Mesenchymal stem cell (in vitro differentiated cells and primary cell): ENCODE measurements around the gene DHRSX.

ENCODE experiments used
- DNase-seq: peaks from one replicate; pipeline ENCODE4 v3.0.0-alpha.2; 2013
- H2AFZ ChIP-seq: one replicate; pipeline ENCODE4 v1.6.1; 2013; ENCODE audit warnings: low read depth, mild to moderate bottlenecking, control low read depth, inconsistent platforms, low read length, moderate library complexity
- H2AK5ac ChIP-seq: 2 replicates; pipeline ENCODE4 v1.6.1; 2013; ENCODE audit warnings: low read length, moderate library complexity, mild to moderate bottlenecking, inconsistent platforms; ENCODE audit not compliant: severe bottlenecking
- H2BK120ac ChIP-seq: one replicate; pipeline ENCODE4 v1.6.1; 2013; ENCODE audit warnings: low read depth, mild to moderate bottlenecking, inconsistent platforms, low read length, moderate library complexity
- H2BK12ac ChIP-seq, 2 experiments: one replicate each; pipeline ENCODE4 v1.6.1; 2013; ENCODE audit warnings: inconsistent platforms in 2 of 2, low read length in 2 of 2, mild to moderate bottlenecking in 2 of 2, moderate library complexity in 2 of 2, control low read depth in 1 of 2
- H2BK15ac ChIP-seq: one replicate; pipeline ENCODE4 v1.6.1; 2013; ENCODE audit warnings: mild to moderate bottlenecking, low read depth, inconsistent platforms; ENCODE audit not compliant: poor library complexity, severe bottlenecking
- H2BK5ac ChIP-seq: 2 replicates; pipeline ENCODE4 v1.6.1; 2013; ENCODE audit warnings: low read depth, mild to moderate bottlenecking, low read length, control low read depth, inconsistent platforms; ENCODE audit not compliant: poor library complexity, severe bottlenecking
- H3K14ac ChIP-seq, 2 experiments: one replicate each; pipeline ENCODE4 v1.6.1; 2013; ENCODE audit warnings: inconsistent platforms in 2 of 2, low read length in 2 of 2, control low read depth in 1 of 2, mild to moderate bottlenecking in 1 of 2, moderate library complexity in 1 of 2
- H3K18ac ChIP-seq, 2 experiments: one replicate each; pipeline ENCODE4 v1.6.1; 2013; ENCODE audit warnings: inconsistent platforms in 2 of 2, low read length in 2 of 2, control low read depth in 1 of 2, low read depth in 1 of 2, mild to moderate bottlenecking in 1 of 2
- H3K23ac ChIP-seq, 2 experiments: one replicate each; pipeline ENCODE4 v1.6.1; 2013; ENCODE audit warnings: inconsistent platforms in 2 of 2, low read length in 2 of 2, mild to moderate bottlenecking in 2 of 2, moderate library complexity in 2 of 2, control low read depth in 1 of 2
- H3K27ac ChIP-seq: 2 replicates; pipeline ENCODE4 v1.5.1; 2013; ENCODE audit warnings: mild to moderate bottlenecking, moderate library complexity, low read length, control low read depth, inconsistent platforms; ENCODE audit not compliant: poor library complexity, severe bottlenecking
- H3K27me3 ChIP-seq, 2 experiments: 2 replicates each; pipeline versions ENCODE4 v1.6.1 to v1.7.0; 2013; ENCODE audit warnings: low read length in 2 of 2, mild to moderate bottlenecking in 2 of 2, moderate library complexity in 2 of 2, control low read depth in 1 of 2, inconsistent platforms in 1 of 2; ENCODE audit not compliant: control insufficient read depth in 1 of 2, insufficient read depth in 1 of 2
- H3K36me3 ChIP-seq, 2 experiments: 2 replicates each; pipeline versions ENCODE4 v1.6.1 to v1.7.0; 2013; ENCODE audit warnings: low read length in 2 of 2, control low read depth in 1 of 2, inconsistent platforms in 1 of 2, low read depth in 1 of 2, mild to moderate bottlenecking in 1 of 2; ENCODE audit not compliant: insufficient read depth in 2 of 2, control insufficient read depth in 1 of 2
- H3K4ac ChIP-seq, 2 experiments: one replicate each; pipeline ENCODE4 v1.6.1; 2013; ENCODE audit warnings: inconsistent platforms in 2 of 2, low read length in 2 of 2, mild to moderate bottlenecking in 2 of 2, moderate library complexity in 2 of 2, control low read depth in 1 of 2, low read depth in 1 of 2
- H3K4me1 ChIP-seq: 2 replicates; pipeline ENCODE4 v1.6.1; 2013; ENCODE audit warnings: low read depth, low read length, control low read depth; ENCODE audit not compliant: control insufficient read depth, insufficient read depth
- H3K4me2 ChIP-seq: 2 replicates; pipeline ENCODE4 v1.6.1; 2013; ENCODE audit warnings: low read length, mild to moderate bottlenecking, inconsistent platforms; ENCODE audit not compliant: poor library complexity, severe bottlenecking
- H3K4me3 ChIP-seq, 2 experiments: 2 replicates each; pipeline versions ENCODE4 v1.5.1 to v1.7.0; 2013; ENCODE audit warnings: low read length in 2 of 2, mild to moderate bottlenecking in 2 of 2, control low read depth in 1 of 2, low read depth in 1 of 2; ENCODE audit not compliant: insufficient read depth in 1 of 2
- H3K79me1 ChIP-seq: replicated peaks from 2 replicates; pipeline ENCODE4 v1.6.1; 2013; ENCODE audit warnings: mild to moderate bottlenecking, control low read depth, low read length, inconsistent platforms; ENCODE audit not compliant: poor library complexity, severe bottlenecking
- H3K9ac ChIP-seq: 2 replicates; pipeline ENCODE4 v1.7.0; 2013; ENCODE audit warnings: mild to moderate bottlenecking, low read length, moderate library complexity
- H3K9me3 ChIP-seq: 2 replicates; pipeline ENCODE4 v1.7.0; 2013; ENCODE audit warnings: mild to moderate bottlenecking, low read length; ENCODE audit not compliant: control insufficient read depth
- H4K8ac ChIP-seq: one replicate; pipeline ENCODE4 v1.6.1; 2013; ENCODE audit warnings: inconsistent platforms, mild to moderate bottlenecking, low read length, moderate library complexity
- H4K91ac ChIP-seq: one replicate; pipeline ENCODE4 v1.6.1; 2013; ENCODE audit warnings: mild to moderate bottlenecking, low read length, inconsistent platforms
- WGBS: methylation state at CpG from one replicate; pipeline ENCODE4 v1.1.7; 2013; ENCODE audit warnings: mixed read lengths; 5-methylcytosine and 5-hydroxymethylcytosine counted together

DHRSX gene

GRCh38 chrX:2486476-2487133, 14.2 kb downstream of the DHRSX start:
- Histone ChIP-seq H3K4ac (no peak overlapping the region), H3K36me3 (peaks cover 49 to 50% of the 10 kb centered on the region in 2 experiments), H3K9ac (peak overlapping the region; percentile 72), H2AFZ (no peak overlapping the region), H3K79me1 (peaks cover 50% of the 10 kb centered on the region), H2BK12ac (no peak overlapping the region), H3K23ac (no peak overlapping the region), H3K9me3 (no peaks in the 10 kb centered on the region), H3K4me2 (no peak overlapping the region), H2AK5ac (no peak overlapping the region), H3K27ac (no peak overlapping the region), H3K4me1 (peaks cover 13% of the 10 kb centered on the region), H3K4me3 (no peak overlapping the region), H3K14ac (no peak overlapping the region), H2BK5ac (no peak overlapping the region), H3K27me3 (no peaks in the 10 kb centered on the region), H2BK120ac (no peak overlapping the region), H3K18ac (no peak overlapping the region), H4K91ac (no peak overlapping the region), H2BK15ac (no peak overlapping the region), H4K8ac (no peak overlapping the region)
- WGBS = 97% methylated on average over 29 of the region's 29 CpGs
- DNase-seq = no peak

GRCh38 chrX:2485789-2486345, 14.9 kb downstream of the DHRSX start:
- H3K9ac ChIP-seq = peak overlapping the region; percentile 72
- H3K79me1 ChIP-seq = peaks cover 47% of the 10 kb centered on the region
- H2AK5ac ChIP-seq = no peak overlapping the region
- H4K91ac ChIP-seq = no peak overlapping the region
- H3K18ac ChIP-seq = no peak overlapping the region
- no peak overlapping the region for H2BK5ac ChIP-seq
- H2BK120ac ChIP-seq = no peak overlapping the region
- H3K23ac ChIP-seq = no peak overlapping the region
- no peak overlapping the region for H2BK15ac ChIP-seq
- no peaks in the 10 kb centered on the region for H3K27me3 ChIP-seq
- H3K9me3 ChIP-seq = no peaks in the 10 kb centered on the region
- H3K14ac ChIP-seq = no peak overlapping the region
- H3K36me3 ChIP-seq = peaks cover 48% of the 10 kb centered on the region in 2 experiments
- H2BK12ac ChIP-seq = no peak overlapping the region
- 83% methylated on average over 10 of the region's 10 CpGs for WGBS
- DNase-seq = no peak
- peaks cover 12% of the 10 kb centered on the region for H3K4me1 ChIP-seq
- no peak overlapping the region for H4K8ac ChIP-seq
- H3K4ac ChIP-seq = no peak overlapping the region
- H3K4me2 ChIP-seq = no peak overlapping the region
- H3K27ac ChIP-seq = no peak overlapping the region
- peak overlapping the region in 1 of 2 experiments; percentile 44 for H3K4me3 ChIP-seq
- no peak overlapping the region for H2AFZ ChIP-seq

- H2BK5ac ChIP-seq = no peak overlapping the region
- H2AK5ac ChIP-seq = peak overlapping the region; percentile 17
- peak overlapping the region; percentile 7 for H3K4me2 ChIP-seq
- peaks cover 39% of the 10 kb centered on the region for H3K79me1 ChIP-seq
- WGBS = 78% methylated on average over 26 of the region's 26 CpGs
- H3K4me3 ChIP-seq = peak overlapping the region in 1 of 2 experiments; percentile 76
- H2BK120ac ChIP-seq = no peak overlapping the region
- H2BK12ac ChIP-seq = no peak overlapping the region
- H3K27ac ChIP-seq = peak overlapping the region; percentile 34
- H4K91ac ChIP-seq = no peak overlapping the region
- peak overlapping the region; percentile 86 for H3K9ac ChIP-seq
- H3K4me1 ChIP-seq = peaks cover 5% of the 10 kb centered on the region
- no peak overlapping the region for H3K4ac ChIP-seq
- H3K18ac ChIP-seq = no peak overlapping the region
- peaks cover 40% of the 10 kb centered on the region in 2 experiments for H3K36me3 ChIP-seq
- no peak for DNase-seq
- no peak overlapping the region for H2BK15ac ChIP-seq
- no peak overlapping the region for H3K14ac ChIP-seq
- no peak overlapping the region for H3K23ac ChIP-seq
- H2AFZ ChIP-seq = no peak overlapping the region
- H3K27me3 ChIP-seq = no peaks in the 10 kb centered on the region
- H3K9me3 ChIP-seq = no peaks in the 10 kb centered on the region
- no peak overlapping the region for H4K8ac ChIP-seq
Measured at GRCh38 chrX:2484721-2485648, 15.8 kb downstream of the DHRSX start.

GRCh38 chrX:2484256-2484655, 16.5 kb downstream of the DHRSX start:
- WGBS = 92% methylated on average over 12 of the region's 12 CpGs
- Histone ChIP-seq H3K9ac (peak overlapping the region; percentile 86), H3K36me3 (peaks cover 39 to 40% of the 10 kb centered on the region in 2 experiments), H2AFZ (no peak overlapping the region), H2BK12ac (no peak overlapping the region), H3K79me1 (peaks cover 39% of the 10 kb centered on the region), H2BK120ac (no peak overlapping the region), H3K4me1 (peaks cover 5% of the 10 kb centered on the region), H3K9me3 (no peaks in the 10 kb centered on the region), H3K4me2 (no peak overlapping the region), H3K23ac (no peak overlapping the region), H4K8ac (no peak overlapping the region), H3K4me3 (peak overlapping the region in 1 of 2 experiments; percentile 76), H4K91ac (no peak overlapping the region), H2AK5ac (no peak overlapping the region), H3K27me3 (no peaks in the 10 kb centered on the region), H3K14ac (no peak overlapping the region), H2BK5ac (no peak overlapping the region), H3K18ac (no peak overlapping the region), H2BK15ac (no peak overlapping the region), H3K4ac (no peak overlapping the region), H3K27ac (no peak overlapping the region)
- no peak for DNase-seq
